RWPE1 (cell line): ENCODE data around the gene MARCHF4.

Experiments
- CTCF ChIA-PET: fragments of 350-600 bp; sonication (Branson Sonifier 250); formaldehyde crosslinking; extraction: SDS; loops from one replicate; lab custom pipeline; 2021; lab: Yijun Ruan, JAX
- POLR2A ChIA-PET: fragments of 400-600 bp; formaldehyde crosslinking; extraction: SDS; loops from one replicate; lab custom pipeline; 2020; ENCODE audit warnings: antibody characterized with exemption; ENCODE audit not compliant: low non-redundant PET; lab: Yijun Ruan, JAX
- DNase-seq: peaks from one replicate; pipeline ENCODE4 v3.0.0; 2012; ENCODE audit warnings: low spot score
- H3K27ac ChIP-seq: fragments of 450-650 bp; 2 replicates; pipeline ENCODE4 v1.5.1; 2017
- CTCF ChIP-seq: fragments of 450-650 bp; conservative IDR thresholded peaks from 2 replicates; pipeline ENCODE4 v1.5.1; 2017; ENCODE audit warnings: low read depth, mild to moderate bottlenecking

MARCHF4 gene, protein sequence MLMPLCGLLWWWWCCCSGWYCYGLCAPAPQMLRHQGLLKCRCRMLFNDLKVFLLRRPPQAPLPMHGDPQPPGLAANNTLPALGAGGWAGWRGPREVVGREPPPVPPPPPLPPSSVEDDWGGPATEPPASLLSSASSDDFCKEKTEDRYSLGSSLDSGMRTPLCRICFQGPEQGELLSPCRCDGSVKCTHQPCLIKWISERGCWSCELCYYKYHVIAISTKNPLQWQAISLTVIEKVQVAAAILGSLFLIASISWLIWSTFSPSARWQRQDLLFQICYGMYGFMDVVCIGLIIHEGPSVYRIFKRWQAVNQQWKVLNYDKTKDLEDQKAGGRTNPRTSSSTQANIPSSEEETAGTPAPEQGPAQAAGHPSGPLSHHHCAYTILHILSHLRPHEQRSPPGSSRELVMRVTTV

GRCh38 chr2:216371721-216372702 is at the start of gene MARCHF4:
MARCHF4 (minus strand) TSS chr2:216372483; CDS start chr2:216370260, 2,223 bp downstream.
- ChIA-PET CTCF (interaction anchor here (0.7 to 1.0 kb wide), 2 partner anchors 49 to 243 kb away, joined by 3 to 6 read pairs; no protein-coding TSS in a partner anchor), POLR2A (interaction anchor here (0.5 kb wide), 1 partner anchor 1171 kb away, joined by 6 read pairs; no protein-coding TSS in a partner anchor)
- H3K27ac ChIP-seq = peak within 1 kb of the TSS; percentile 61
- no peak for TF ChIP-seq CTCF
- peak; percentile 65 for DNase-seq

DNA sequence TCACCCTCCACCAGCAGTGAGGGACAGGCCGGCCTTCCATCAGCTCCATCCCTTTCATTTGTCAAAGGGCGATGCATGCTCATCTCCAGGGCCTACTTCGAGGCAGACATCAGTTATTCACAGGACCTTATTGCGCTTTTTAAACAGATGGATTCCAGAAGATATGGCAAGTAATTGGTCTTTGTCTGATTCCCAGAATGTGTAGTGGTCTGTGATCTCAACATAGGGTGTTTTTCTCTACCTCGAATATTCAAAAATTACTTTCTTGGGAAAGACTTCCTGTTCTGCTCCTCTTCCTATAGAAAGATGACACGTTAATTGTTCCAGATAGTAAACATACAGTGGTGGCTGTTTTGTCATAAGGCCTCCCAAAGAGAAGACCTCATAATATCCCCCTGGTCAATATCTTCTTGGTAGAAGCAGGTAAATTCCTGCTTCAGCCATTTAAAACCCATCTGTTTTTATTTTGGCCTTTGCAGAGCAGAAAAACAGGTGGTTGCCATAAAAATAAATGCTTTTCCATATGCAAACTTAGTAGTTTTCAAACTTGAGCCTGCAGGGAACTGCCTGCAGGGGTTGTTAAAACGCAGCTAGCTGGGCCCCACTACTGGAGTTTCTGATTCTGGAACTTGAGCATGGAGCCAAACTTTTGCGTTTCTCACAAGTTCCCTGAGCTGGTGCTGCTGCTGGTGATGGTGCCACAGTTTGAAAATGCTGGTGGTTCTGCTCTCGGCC is 48.3 kb upstream of the MARCHF4 start:
- no peak for DNase-seq
- no peak overlapping the region for H3K27ac ChIP-seq
- CTCF ChIA-PET = no interaction called here
- POLR2A ChIA-PET = no interaction called here
- TF ChIP-seq CTCF = no peak

- ChIA-PET POLR2A (no interaction called here), CTCF (interaction anchor here (0.8 kb wide), 2 partner anchors 46 to 180 kb away, joined by 3 to 4 read pairs; no protein-coding TSS in a partner anchor)
- H3K27ac ChIP-seq = no peak overlapping the region
- TF ChIP-seq CTCF = no peak
- no peak for DNase-seq
Measured at GRCh38 chr2:216418981-216419380, 46.7 kb upstream of the MARCHF4 start.

DNA sequence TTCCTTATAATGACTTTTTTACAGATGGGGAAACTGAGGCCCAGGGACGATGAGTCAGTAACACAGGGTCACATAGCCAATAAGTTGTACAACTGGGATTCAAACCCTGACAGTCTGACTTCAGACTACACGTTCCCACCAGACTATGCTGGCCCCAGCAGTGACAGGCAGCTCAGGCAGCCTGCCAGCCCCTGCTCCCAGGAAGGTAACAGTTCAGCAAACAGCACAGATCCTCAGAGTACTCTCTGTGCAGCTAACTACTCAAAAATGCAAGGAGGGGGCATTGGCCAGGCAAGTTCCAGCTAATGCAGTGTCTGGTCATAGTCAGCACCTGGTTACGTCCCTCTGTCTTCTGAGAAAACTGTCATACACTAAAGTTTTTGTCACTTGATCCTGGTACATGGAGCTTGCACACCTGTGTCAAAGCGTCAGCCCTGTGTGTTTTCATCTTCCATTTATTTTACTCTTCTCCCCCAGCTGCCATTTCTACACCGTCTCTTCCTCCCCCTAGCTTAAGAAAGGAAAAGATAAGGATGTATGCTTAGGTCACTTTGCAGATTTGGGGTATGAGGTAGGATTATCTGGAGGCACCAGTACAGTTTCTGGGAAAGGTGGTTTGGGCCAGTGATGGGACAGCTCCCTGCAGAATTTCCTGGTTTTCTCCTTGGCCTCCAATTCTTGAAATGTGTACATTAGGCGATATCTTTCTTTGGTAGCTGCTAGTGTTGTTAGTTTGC is 44.5 kb upstream of the MARCHF4 start:
- CTCF ChIA-PET = interaction anchor here (1.0 to 1.2 kb wide), 2 partner anchors 9 to 12 kb away, joined by 3 read pairs; no protein-coding TSS in a partner anchor
- H3K27ac ChIP-seq = no peak overlapping the region
- POLR2A ChIA-PET = no interaction called here
- TF ChIP-seq CTCF = no peak
- no peak for DNase-seq

DNA sequence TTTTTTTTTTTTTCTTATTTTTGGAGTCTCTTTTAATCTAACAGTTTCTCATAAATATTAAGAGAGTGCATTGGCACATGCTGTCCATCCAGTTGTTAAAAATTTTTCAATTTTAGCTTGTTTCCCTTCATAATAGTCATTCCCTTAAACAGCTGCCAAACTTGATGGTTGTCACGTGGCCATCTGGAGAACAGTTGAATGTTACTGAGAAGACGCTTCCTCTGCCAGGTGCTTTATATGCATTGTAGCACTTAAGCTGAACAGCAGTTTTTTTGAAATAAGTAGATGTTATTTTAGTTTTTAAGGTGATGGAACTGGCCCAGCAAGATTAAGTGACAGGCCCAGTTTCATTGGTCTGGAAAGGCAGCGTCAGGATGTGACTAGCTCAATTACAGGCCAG is 43.3 kb upstream of the MARCHF4 start:
- POLR2A ChIA-PET = no interaction called here
- CTCF ChIA-PET = interaction anchor here (1.0 kb wide), 1 partner anchor 11 kb away, joined by 3 read pairs; no protein-coding TSS in a partner anchor
- no peak overlapping the region for H3K27ac ChIP-seq
- no peak for TF ChIP-seq CTCF
- no peak for DNase-seq
